ENCODE data around the gene PLXNA2. TPM values are rescaled to one million over a fixed set of nuclear protein-coding genes. Genes with fewer than 3 reads are reported as not detected.

Gene PLXNA2
- total and polyA plus RNA-seq, 2 donors (not counting 3 experiments of a cell fraction or from before 2014, with no cell fraction given): 42.6 to 229 TPM

GRCh38 chr1:208025031-208025430 is 219.2 kb downstream of the PLXNA2 start:
- Histone ChIP-seq H3K27ac (ENCODE audit: insufficient read depth, low read depth, low read length) (no peak overlapping the region), H3K4me3 (replicated peaks in 1 of 3; ENCODE audit: insufficient read depth in 1 of 3, low read depth in 1 of 3, low read length in 3 of 3) (no peak overlapping the region), H3K9me3 (replicated peaks; ENCODE audit: control insufficient read depth, insufficient read depth, low read length) (no peaks in the 10 kb centered on the region), H4K20me1 (replicated peaks; ENCODE audit: control insufficient read depth, extremely low read depth, insufficient read depth, low read length) (no peaks in the 10 kb centered on the region), H3K79me2 (ENCODE audit: control insufficient read depth, insufficient read depth, low read length) (no peaks in the 10 kb centered on the region), H3K4me1 (ENCODE audit: control insufficient read depth, extremely low read depth, insufficient read depth, low read length) (peaks cover 11% of the 10 kb centered on the region), H3K9ac (replicated peaks; ENCODE audit: extremely low read depth, insufficient read depth, low read length) (no peak overlapping the region), H3K9me1 (replicated peaks; ENCODE audit: control insufficient read depth, extremely low read depth, insufficient read depth, low read length) (no peaks in the 10 kb centered on the region), H2AFZ (ENCODE audit: low read depth, low read length) (no peak overlapping the region), H3K4me2 (ENCODE audit: insufficient read depth, low read length) (no peak overlapping the region), H3K36me3 (ENCODE audit: control insufficient read depth in 2 of 2, extremely low read depth in 1 of 2, insufficient read depth in 2 of 2, low read length in 2 of 2) (peaks cover 14 to 32% of the 10 kb centered on the region in 2 experiments), H3K27me3 (ENCODE audit: control insufficient read depth in 2 of 2, insufficient read depth in 2 of 2, low read length in 2 of 2) (no peaks in the 10 kb centered on the region)
- no TSS peak for BruUV-seq (replicated peaks)
- intact Hi-C loops (cut with micrococcal nuclease): no loop called here
- TF ChIP-seq CTCF (IDR thresholded peaks at IDR 0.05; ENCODE audit: extremely low read depth in 1 of 2, insufficient read depth in 1 of 2, low read depth in 1 of 2, low read length in 2 of 2) (no peak), POLR2A (IDR thresholded peaks at IDR 0.05; ENCODE audit: low read depth, low read length) (no peak), MAX (IDR thresholded peaks at IDR 0.05; ENCODE audit: insufficient read depth, insufficient read length) (no peak), MYC (IDR thresholded peaks at IDR 0.05; ENCODE audit: low read depth, low read length) (no peak), FOS (IDR thresholded peaks at IDR 0.05; ENCODE audit: borderline replicate concordance, insufficient read depth, low read length) (no peak), GATA2 (IDR thresholded peaks at IDR 0.05; ENCODE audit: insufficient read depth, insufficient read length, low read depth, low read length) (no peak), EZH2 (IDR thresholded peaks at IDR 0.05; ENCODE audit: borderline replicate concordance, low read depth, low read length, severe bottlenecking) (no peak), JUN (IDR thresholded peaks at IDR 0.05; ENCODE audit: borderline replicate concordance, insufficient read depth, insufficient read length, low read depth) (no peak), POLR2AphosphoS5 (IDR thresholded peaks at IDR 0.05; ENCODE audit: insufficient read depth, low read depth, low read length) (no peak)
- ChIA-PET POLR2A (no interaction called here), CTCF (interaction anchor here (1.3 to 13.9 kb wide), 6 partner anchors 16 to 217 kb away, joined by 3 to 289 read pairs (median 4); partner anchors contain the start of gene PLXNA2)
- FAIRE-seq (no peak), DNase-seq (ENCODE audit: low read depth, low spot score) (no peak)
- dilution Hi-C loops (cut with MboI; ENCODE audit: extremely low pct_ligation_motif_present, low sequenced_read_pairs): no loop called here
